HG02884 (cell line): Measurements from ENCODE around the gene MMP19.
"Not testable (repeated sequence)": the region's sequence is repeated elsewhere in the genome, so short reads cannot be mapped to it uniquely, and the experiment has no call there.

ENCODE experiments used
- ATAC-seq: cut with Tn5 transposase; IDR thresholded peaks from one replicate; pipeline ENCODE4 v1.9.1; 2021; ENCODE audit warnings: mild to moderate bottlenecking, moderate library complexity; ENCODE audit not compliant: unreplicated experiment

Gene MMP19

GRCh38 chr12:55842681-55843429 lies at the start of gene MMP19:
Gene MMP19 (minus strand): TSS chr12:55842936. CDS start chr12:55842830, 106 bp downstream.
- ATAC-seq, result no peak

- no peak for ATAC-seq
Measured at GRCh38 chr12:55891310-55891709, 48.6 kb upstream of the MMP19 start.

GRCh38 chr12:55885113-55885512 lies 42.4 kb upstream of the MMP19 start:
- ATAC-seq, result no peak

GRCh38 chr12:55877824-55878223 lies 35.1 kb upstream of the MMP19 start:
- ATAC-seq, result no peak

- no peak for ATAC-seq
Measured at GRCh38 chr12:55875704-55876467, 33.1 kb upstream of the MMP19 start.

GRCh38 chr12:55874443-55874842 lies 31.7 kb upstream of the MMP19 start:
- ATAC-seq, result no peak

GRCh38 chr12:55866454-55867004 lies 23.8 kb upstream of the MMP19 start:
- not testable (repeated sequence) for ATAC-seq

GRCh38 chr12:55865327-55865726 lies 22.6 kb upstream of the MMP19 start:
- no peak for ATAC-seq

GRCh38 chr12:55862931-55863330 lies 20.2 kb upstream of the MMP19 start:
- not testable (repeated sequence) for ATAC-seq

- no peak for ATAC-seq
Measured at GRCh38 chr12:55862286-55862685, 19.6 kb upstream of the MMP19 start.

- ATAC-seq, result no peak
Measured at GRCh38 chr12:55861871-55862270, 19.1 kb upstream of the MMP19 start.

GRCh38 chr12:55861396-55861795 lies 18.7 kb upstream of the MMP19 start:
- ATAC-seq, result no peak

GRCh38 chr12:55852740-55853139 lies 10.0 kb upstream of the MMP19 start:
- no peak for ATAC-seq

- ATAC-seq, result no peak
Measured at GRCh38 chr12:55850893-55851292, 8.2 kb upstream of the MMP19 start.

GRCh38 chr12:55850401-55850800 lies 7.7 kb upstream of the MMP19 start:
- ATAC-seq, result no peak

GRCh38 chr12:55849616-55850343 lies 7.0 kb upstream of the MMP19 start:
- ATAC-seq, result no peak

- ATAC-seq, result no peak
Measured at GRCh38 chr12:55847603-55848291, 5.0 kb upstream of the MMP19 start.

GRCh38 chr12:55847033-55847432 lies 4.3 kb upstream of the MMP19 start:
- no peak for ATAC-seq

- no peak for ATAC-seq
Measured at GRCh38 chr12:55845785-55846496, 3.2 kb upstream of the MMP19 start.

- no peak for ATAC-seq
Measured at GRCh38 chr12:55845361-55845760, 2.6 kb upstream of the MMP19 start.
